HepG2 (cell line): Measurements from ENCODE around the gene SEC31B. TPM values are rescaled to one million over a fixed set of nuclear protein-coding genes. Genes with fewer than 3 reads are reported as not detected.
A peak's percentile ranks its signal among the peaks of the same experiment; 100 is the strongest.

Experiments used
- CENPBD1 ChIP-seq: sonication (generic); formaldehyde crosslinking; IDR thresholded peaks from 2 replicates; pipeline ENCODE4 v1.8.0; 2022; ENCODE audit warnings: missing genetic modification reagents, low read depth, mild to moderate bottlenecking, borderline replicate concordance
- DMAP1 ChIP-seq: IDR thresholded peaks from 2 replicates; pipeline ENCODE4 v1.6.1; 2016
- FOXC1 ChIP-seq: sonication (generic); formaldehyde crosslinking; IDR thresholded peaks from 2 replicates; pipeline ENCODE4 v1.8.0; 2022; ENCODE audit warnings: mild to moderate bottlenecking, missing genetic modification reagents, borderline replicate concordance
- HDAC1 ChIP-seq: sonication (generic); formaldehyde crosslinking; IDR thresholded peaks from 2 replicates; pipeline ENCODE4 v1.5.1; 2020; ENCODE audit warnings: mild to moderate bottlenecking, missing genetic modification reagents
- IKZF1 ChIP-seq: fragments of 450-650 bp; IDR thresholded peaks from 2 replicates; pipeline ENCODE4 v1.7.1; 2016
- KAT8 ChIP-seq: IDR thresholded peaks from 2 replicates; pipeline ENCODE4 v1.6.1; 2016; ENCODE audit warnings: missing genetic modification reagents, missing compliant biosample characterization
- KDM2A ChIP-seq: sonication (generic); formaldehyde crosslinking; IDR thresholded peaks from 2 replicates; pipeline ENCODE4 v1.4.0; 2020; ENCODE audit warnings: low read depth, missing genetic modification reagents, borderline replicate concordance
- MIER3 ChIP-seq: IDR thresholded peaks from 2 replicates; pipeline ENCODE4 v1.6.1; 2016; ENCODE audit warnings: missing compliant biosample characterization, borderline replicate concordance
- NCOR1 ChIP-seq: fragments of 200-600 bp; sonication (generic); IDR thresholded peaks from 2 replicates; pipeline ENCODE4 v1.7.0; 2017; ENCODE audit warnings: antibody characterized with exemption, low read length, borderline replicate concordance
- PHF20 ChIP-seq: sonication (generic); formaldehyde crosslinking; IDR thresholded peaks from 2 replicates; pipeline ENCODE4 v1.5.0; 2020; ENCODE audit warnings: mild to moderate bottlenecking, missing genetic modification reagents
- SP4 ChIP-seq: sonication (generic); formaldehyde crosslinking; IDR thresholded peaks from 2 replicates; pipeline ENCODE4 v1.8.1; 2023; ENCODE audit warnings: mild to moderate bottlenecking, missing genetic modification reagents
- SRSF9 ChIP-seq: fragments of 200-400 bp; formaldehyde crosslinking; IDR thresholded peaks from 2 replicates; pipeline ENCODE4 v1.6.1; 2018; ENCODE audit warnings: borderline replicate concordance, mild to moderate bottlenecking, low read depth, low read length; ENCODE audit not compliant: insufficient read depth, poor library complexity, severe bottlenecking
- STAT6 ChIP-seq: sonication (generic); formaldehyde crosslinking; IDR thresholded peaks from 2 replicates; pipeline ENCODE4 v1.4.0; 2020; ENCODE audit warnings: missing genetic modification reagents, mild to moderate bottlenecking, borderline replicate concordance
- SUZ12 ChIP-seq: fragments of 150-350 bp; IDR thresholded peaks from 2 replicates; pipeline ENCODE4 v1.6.1; 2014; ENCODE audit warnings: low read depth, low read length
- ZC3H13 ChIP-seq: sonication (generic); formaldehyde crosslinking; IDR thresholded peaks from 2 replicates; pipeline ENCODE4 v1.8.1; 2023; ENCODE audit warnings: mild to moderate bottlenecking, missing genetic modification reagents, moderate library complexity
- ZC3H4 ChIP-seq: sonication (generic); formaldehyde crosslinking; IDR thresholded peaks from 2 replicates; pipeline ENCODE4 v1.4.0; 2020; ENCODE audit warnings: missing genetic modification reagents, borderline replicate concordance
- ZGPAT ChIP-seq: IDR thresholded peaks from 2 replicates; pipeline ENCODE4 v1.6.1; 2016; ENCODE audit warnings: mild to moderate bottlenecking
- ZMYM3 ChIP-seq: sonication (generic); formaldehyde crosslinking; IDR thresholded peaks from 2 replicates; pipeline ENCODE4 v1.5.1; 2020; ENCODE audit warnings: mild to moderate bottlenecking, missing genetic modification reagents
- ZNF253 ChIP-seq: sonication (generic); formaldehyde crosslinking; IDR thresholded peaks from 2 replicates; pipeline ENCODE4 v1.8.0; 2022; ENCODE audit warnings: mild to moderate bottlenecking, missing genetic modification reagents, borderline replicate concordance
- ZNF350 ChIP-seq: sonication (generic); formaldehyde crosslinking; IDR thresholded peaks from 2 replicates; pipeline ENCODE4 v1.4.0; 2020; ENCODE audit warnings: mild to moderate bottlenecking, low read depth, missing genetic modification reagents, borderline replicate concordance
- ZNF446 ChIP-seq: sonication (generic); formaldehyde crosslinking; IDR thresholded peaks from 2 replicates; pipeline ENCODE4 v1.5.0; 2020; ENCODE audit warnings: mild to moderate bottlenecking, missing genetic modification reagents
- ZNF761 ChIP-seq: sonication (generic); formaldehyde crosslinking; conservative IDR thresholded peaks from 2 replicates; pipeline ENCODE4 v1.4.0; 2020; ENCODE audit warnings: mild to moderate bottlenecking, missing genetic modification reagents
- ZNF788 ChIP-seq: sonication (generic); formaldehyde crosslinking; IDR thresholded peaks from 2 replicates; pipeline ENCODE4 v1.5.0; 2020; ENCODE audit warnings: mild to moderate bottlenecking, missing genetic modification reagents, borderline replicate concordance
- ZSCAN29 ChIP-seq: sonication (generic); formaldehyde crosslinking; conservative IDR thresholded peaks from 2 replicates; pipeline ENCODE4 v1.4.0; 2020; ENCODE audit warnings: mild to moderate bottlenecking, missing genetic modification reagents
- ZSCAN5A ChIP-seq: sonication (generic); formaldehyde crosslinking; IDR thresholded peaks from 2 replicates; pipeline ENCODE4 v1.8.0; 2022; ENCODE audit warnings: mild to moderate bottlenecking, missing genetic modification reagents, borderline replicate concordance
- polyA plus RNA-seq, 8 experiments: library from polyadenylated mRNA; depleted of rRNA in 3 of 8; stranded (reverse) in 7 of 8; unstranded in 1 of 8; fragments of >200 nt; fragmentation: Illumina TruSeq in 4 of 8; extraction: Trizol in 4 of 8; gene quantifications; 2 replicates each; pipeline versions ENCODE4 v1.2.1 to v1.2.3, GENCODE V29; 2011 to 2016; ENCODE audit warnings: low read depth in 4 of 8, missing spikeins in 1 of 8, mixed read lengths in 1 of 8; ENCODE audit not compliant: insufficient read depth in 1 of 8
- total RNA-seq, 5 experiments: library from RNA; depleted of rRNA; stranded (reverse); fragments of >200 nt; fragmentation: Illumina TruSeq; extraction: Trizol; gene quantifications; 2 replicates each; pipeline ENCODE4 v1.2.3, GENCODE V29; 2016; ENCODE audit warnings: low read depth in 1 of 5

Gene SEC31B
- total and polyA plus RNA-seq, 2 of the 13 experiments (the other 11 are each of a cell fraction or from before 2014, with no cell fraction given): 2.0 to 8.3 TPM

- no peak for TF ChIP-seq ZC3H4 (CRISPR knock-in tag)
- no peak for TF ChIP-seq DMAP1 (CRISPR knock-in tag)
- TF ChIP-seq ZMYM3 (CRISPR knock-in tag): no peak
- no peak for TF ChIP-seq KAT8 (CRISPR knock-in tag)
- TF ChIP-seq IKZF1: no peak
- no peak for TF ChIP-seq SRSF9
- peak; percentile 45; the same call in 1 of the 2 replicates for TF ChIP-seq HDAC1 (CRISPR knock-in tag)
- TF ChIP-seq KDM2A (CRISPR knock-in tag): peak; percentile 86
- TF ChIP-seq ZNF350 (CRISPR knock-in tag): no peak
- 0 out of 2 replicates have a peak, but pooled peaks have one; percentile 38 for TF ChIP-seq ZNF761 (CRISPR knock-in tag)
- no peak for TF ChIP-seq NCOR1
- no peak for TF ChIP-seq CENPBD1 (CRISPR knock-in tag)
- TF ChIP-seq SUZ12: no peak
- TF ChIP-seq ZNF253 (CRISPR knock-in tag): no peak
- no peak for TF ChIP-seq MIER3 (CRISPR knock-in tag)
- TF ChIP-seq FOXC1 (CRISPR knock-in tag): no peak
- 0 out of 2 replicates have a peak, but pooled peaks have one; percentile 25 for TF ChIP-seq ZC3H13 (CRISPR knock-in tag)
- TF ChIP-seq PHF20 (CRISPR knock-in tag): no peak
- TF ChIP-seq ZNF788: no peak
- 0 out of 2 replicates have a peak, but pooled peaks have one; percentile 26 for TF ChIP-seq ZSCAN29 (CRISPR knock-in tag)
- TF ChIP-seq SP4: no peak
- TF ChIP-seq ZSCAN5A (CRISPR knock-in tag): 0 out of 2 replicates have a peak, but pooled peaks have one; percentile 34
- peak; percentile 58; the same call in 1 of the 2 replicates for TF ChIP-seq ZGPAT
- TF ChIP-seq STAT6: no peak
- TF ChIP-seq ZNF446 (CRISPR knock-in tag): no peak
Measured at GRCh38 chr10:100482181-100482833, 37.4 kb downstream of the SEC31B start (continued).
